ENCODE data around the gene IPO4. TPM values are rescaled to one million over a fixed set of nuclear protein-coding genes. Genes with fewer than 3 reads are reported as not detected.
A peak's percentile ranks its signal among the peaks of the same experiment; 100 is the strongest.

IPO4 gene
- total and polyA plus RNA-seq, 2 of the 4 experiments (the other 2 are of a cell fraction) = 37.6 to 39.4 TPM

DNA sequence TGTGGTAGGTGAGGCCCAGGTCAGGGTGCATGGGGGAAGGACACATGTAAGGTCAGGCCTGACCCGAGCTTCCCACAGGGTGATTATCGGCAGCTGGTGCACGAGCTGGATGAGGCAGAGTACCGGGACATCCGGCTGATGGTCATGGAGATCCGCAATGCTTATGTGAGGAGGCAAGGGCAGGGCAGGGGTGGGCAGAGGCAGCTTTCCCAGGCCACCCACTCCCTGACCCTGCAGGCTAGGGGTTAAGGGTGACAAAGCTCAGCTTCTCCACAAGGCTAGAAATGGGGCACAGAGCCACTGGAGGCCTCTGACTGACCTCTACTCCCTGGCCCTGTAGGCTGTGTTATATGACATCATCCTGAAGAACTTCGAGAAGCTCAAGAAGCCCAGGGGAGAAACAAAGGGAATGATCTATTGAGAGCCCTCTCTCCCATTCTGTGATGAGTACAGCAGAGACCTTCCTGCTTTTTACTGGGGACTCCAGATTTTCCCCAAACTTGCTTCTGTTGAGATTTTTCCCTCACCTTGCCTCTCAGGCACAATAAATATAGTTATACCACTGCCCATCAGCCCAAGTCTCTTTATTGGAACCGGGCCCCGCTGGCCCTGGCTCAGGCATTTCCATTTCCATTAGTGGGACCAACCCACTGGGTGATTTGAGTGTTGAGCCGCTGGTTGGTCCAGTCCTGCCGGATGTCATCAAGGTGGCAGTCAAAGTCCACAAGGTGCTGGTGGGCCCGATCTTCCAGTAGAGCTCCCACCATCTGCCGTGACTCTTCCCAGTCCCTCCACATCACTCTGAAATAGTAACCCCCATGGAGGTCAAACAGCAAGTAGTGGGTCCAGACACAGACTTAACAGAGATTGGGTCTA lies 50.0 kb downstream of the IPO4 start:
- dilution Hi-C loops (cut with HindIII; ENCODE audit: low sequenced_read_pairs, unreplicated experiment) = no loop called here

More for the DNA sequence above, 50.0 kb downstream of the IPO4 start:
- no TSS peak for BruUV-seq (replicated peaks)
- H3K36me3 ChIP-seq (ENCODE audit: control insufficient read depth, insufficient read depth, low read length) = peaks cover 23% of the 10 kb centered on the region
- H3K4ac ChIP-seq (ENCODE audit: low read depth, low read length) = no peak overlapping the region
- H3K79me1 ChIP-seq (ENCODE audit: low read depth in 1 of 2, low read length in 2 of 2) = peaks cover 17 to 57% of the 10 kb centered on the region in 2 experiments
- no peak overlapping the region for H2BK5ac ChIP-seq (ENCODE audit: low read depth, low read length, poor library complexity, severe bottlenecking)
- H2BK15ac ChIP-seq (ENCODE audit: low read depth, low read length) = no peak overlapping the region
- no peak for ATAC-seq (ENCODE audit: low read depth)
- WGBS, 2 experiments (ENCODE audit: extremely low coverage in 2 of 2, insufficient read length in 1 of 2) = 93% methylated on average over 3 of the region's 13 CpGs; no CpG with 5 or more reads in 1 of the 2 experiments
- H3K9me3 ChIP-seq (ENCODE audit: control insufficient read depth, insufficient read depth, low read length) = no peaks in the 10 kb centered on the region
- H3K23ac ChIP-seq (ENCODE audit: low read depth, low read length) = peak overlapping the region; percentile 43; the same call in 1 of the 2 replicates
- H3K27ac ChIP-seq (ENCODE audit: insufficient read depth, low read length) = no peak overlapping the region
- ChIA-PET CTCF (no interaction called here), POLR2A (ENCODE audit: unreplicated experiment) (no interaction called here)
- no peak overlapping the region for H4K5ac ChIP-seq (ENCODE audit: low read depth, low read length)
- H3K27me3 ChIP-seq (ENCODE audit: control insufficient read depth, insufficient read depth, low read length) = no peaks in the 10 kb centered on the region
- H3K56ac ChIP-seq (ENCODE audit: extremely low read depth, insufficient read depth, low read length) = no peak overlapping the region
- H3K9ac ChIP-seq (ENCODE audit: low read depth, low read length) = no peak overlapping the region
- no peak overlapping the region for H2BK20ac ChIP-seq (ENCODE audit: low read depth, low read length)
- no peak overlapping the region for H2AK5ac ChIP-seq (ENCODE audit: low read depth, low read length)
- in situ Hi-C loops (cut with MboI; ENCODE audit: low sequenced_read_pairs) (loop anchor here (10.0 to 25.0 kb wide), 3 partner anchors 296 to 1051 kb away; partner anchors contain the start of genes ACIN1, BCL2L2, C14orf119 and PABPN1), intact Hi-C loops (cut with micrococcal nuclease) (no loop called here)
- H2AFZ ChIP-seq (replicated peaks; ENCODE audit: low read length, poor library complexity) = no peak overlapping the region
- no peak overlapping the region for H3K18ac ChIP-seq (ENCODE audit: low read depth, low read length)
- TF ChIP-seq CHD1 (IDR thresholded peaks at IDR 0.05; ENCODE audit: low read depth, low read length) (no peak), RFX5 (IDR thresholded peaks at IDR 0.05; ENCODE audit: low read depth, low read length) (no peak), CEBPB (IDR thresholded peaks at IDR 0.05; ENCODE audit: low read depth, low read length) (no peak), RAD21 (IDR thresholded peaks at IDR 0.05; ENCODE audit: low read length) (no peak), POLR2A (IDR thresholded peaks at IDR 0.05; ENCODE audit: low read depth, low read length) (no peak), NFE2L2 (IDR thresholded peaks at IDR 0.05; ENCODE audit: low read depth, low read length) (no peak), BHLHE40 (IDR thresholded peaks at IDR 0.05; ENCODE audit: low read depth, low read length) (no peak), SMC3 (IDR thresholded peaks at IDR 0.05; ENCODE audit: low read depth, low read length) (no peak), MAZ (IDR thresholded peaks at IDR 0.05; ENCODE audit: borderline replicate concordance, low read depth, low read length) (no peak), RCOR1 (IDR thresholded peaks at IDR 0.05; ENCODE audit: insufficient replicate concordance, low read length) (no peak), MXI1 (IDR thresholded peaks at IDR 0.05; ENCODE audit: borderline replicate concordance, low read depth, low read length) (no peak)
- TF ChIP-seq, protein P1, sequence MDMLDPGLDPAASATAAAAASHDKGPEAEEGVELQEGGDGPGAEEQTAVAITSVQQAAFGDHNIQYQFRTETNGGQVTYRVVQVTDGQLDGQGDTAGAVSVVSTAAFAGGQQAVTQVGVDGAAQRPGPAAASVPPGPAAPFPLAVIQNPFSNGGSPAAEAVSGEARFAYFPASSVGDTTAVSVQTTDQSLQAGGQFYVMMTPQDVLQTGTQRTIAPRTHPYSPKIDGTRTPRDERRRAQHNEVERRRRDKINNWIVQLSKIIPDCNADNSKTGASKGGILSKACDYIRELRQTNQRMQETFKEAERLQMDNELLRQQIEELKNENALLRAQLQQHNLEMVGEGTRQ (IDR thresholded peaks at IDR 0.05; ENCODE audit: low read depth, low read length) = no peak
- TF ChIP-seq, protein P2, sequence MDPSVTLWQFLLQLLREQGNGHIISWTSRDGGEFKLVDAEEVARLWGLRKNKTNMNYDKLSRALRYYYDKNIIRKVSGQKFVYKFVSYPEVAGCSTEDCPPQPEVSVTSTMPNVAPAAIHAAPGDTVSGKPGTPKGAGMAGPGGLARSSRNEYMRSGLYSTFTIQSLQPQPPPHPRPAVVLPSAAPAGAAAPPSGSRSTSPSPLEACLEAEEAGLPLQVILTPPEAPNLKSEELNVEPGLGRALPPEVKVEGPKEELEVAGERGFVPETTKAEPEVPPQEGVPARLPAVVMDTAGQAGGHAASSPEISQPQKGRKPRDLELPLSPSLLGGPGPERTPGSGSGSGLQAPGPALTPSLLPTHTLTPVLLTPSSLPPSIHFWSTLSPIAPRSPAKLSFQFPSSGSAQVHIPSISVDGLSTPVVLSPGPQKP (IDR thresholded peaks at IDR 0.05; ENCODE audit: borderline replicate concordance, low read depth, low read length) = no peak
- no peak overlapping the region for H3K4me3 ChIP-seq (ENCODE audit: insufficient read depth, low read depth, low read length)
- H2AK9ac ChIP-seq (replicated peaks; ENCODE audit: low read depth, low read length, poor library complexity) = peak overlapping the region; percentile 57
- no peak overlapping the region for H4K91ac ChIP-seq (ENCODE audit: insufficient read depth, low read depth, low read length)
- H3K14ac ChIP-seq (replicated peaks; ENCODE audit: low read depth, low read length) = no peak overlapping the region
- no peak for DNase-seq
- H4K8ac ChIP-seq (ENCODE audit: low read depth in 2 of 2, low read length in 2 of 2) = no peak overlapping the region
- peaks cover 19% of the 10 kb centered on the region for H3K9me1 ChIP-seq (ENCODE audit: insufficient read depth, low read length)
- peaks cover 12% of the 10 kb centered on the region for H3K4me1 ChIP-seq (ENCODE audit: control insufficient read depth, insufficient read depth, low read length)
- H2BK120ac ChIP-seq (ENCODE audit: low read depth, low read length) = no peak overlapping the region
- peaks cover 17% of the 10 kb centered on the region for H4K20me1 ChIP-seq (ENCODE audit: insufficient read depth, low read length)
- no peak overlapping the region for H3K4me2 ChIP-seq (ENCODE audit: low read depth, low read length)
